ENCODE results near the gene ZRANB3.
A peak's percentile ranks its signal among the peaks of the same experiment; 100 is the strongest.

The ZRANB3 gene

GRCh38 chr2:135485441-135485840 is 45.6 kb downstream of the ZRANB3 start:
- Histone ChIP-seq H3K4me3 (replicated peaks; ENCODE audit: low read depth, low read length) (no peak overlapping the region), H3K27me3 (replicated peaks; ENCODE audit: control insufficient read depth, insufficient read depth, low read length) (no peaks in the 10 kb centered on the region), H3K36me3 (ENCODE audit: control insufficient read depth, insufficient read depth, low read length) (no peaks in the 10 kb centered on the region)
- DNase-seq (ENCODE audit: extremely low read depth, insufficient read length) = no peak
- TF ChIP-seq CTCF (IDR thresholded peaks at IDR 0.05; ENCODE audit: insufficient read depth, low read length, poor library complexity, severe bottlenecking) = no peak

DNA sequence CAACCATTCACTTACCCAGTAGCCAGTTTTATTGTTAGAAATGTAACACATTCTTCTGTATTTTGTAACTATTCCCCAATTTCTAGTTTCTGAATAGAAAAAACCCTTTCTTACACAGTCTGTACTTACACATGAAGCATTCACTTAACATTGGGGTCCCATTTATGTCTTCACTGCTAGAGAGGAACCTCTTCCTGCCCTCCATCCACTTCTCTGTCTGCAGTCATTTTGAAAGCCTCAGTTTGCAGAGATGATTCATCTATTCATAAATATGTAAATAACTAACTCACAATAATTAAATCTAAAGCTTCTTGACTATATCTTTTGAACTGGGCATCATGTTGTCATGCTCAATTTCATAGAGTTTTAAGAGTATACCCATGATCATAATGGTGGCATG is 55.9 kb downstream of the ZRANB3 start:
- no peak for TF ChIP-seq CTCF (IDR thresholded peaks at IDR 0.05; ENCODE audit: insufficient read depth, low read length, poor library complexity, severe bottlenecking)
- no peak for DNase-seq (ENCODE audit: extremely low read depth, insufficient read length)
- no peaks in the 10 kb centered on the region for H3K27me3 ChIP-seq (replicated peaks; ENCODE audit: control insufficient read depth, insufficient read depth, low read length)
- H3K4me3 ChIP-seq (replicated peaks; ENCODE audit: low read depth, low read length) = no peak overlapping the region
- H3K36me3 ChIP-seq (ENCODE audit: control insufficient read depth, insufficient read depth, low read length) = no peaks in the 10 kb centered on the region

DNA sequence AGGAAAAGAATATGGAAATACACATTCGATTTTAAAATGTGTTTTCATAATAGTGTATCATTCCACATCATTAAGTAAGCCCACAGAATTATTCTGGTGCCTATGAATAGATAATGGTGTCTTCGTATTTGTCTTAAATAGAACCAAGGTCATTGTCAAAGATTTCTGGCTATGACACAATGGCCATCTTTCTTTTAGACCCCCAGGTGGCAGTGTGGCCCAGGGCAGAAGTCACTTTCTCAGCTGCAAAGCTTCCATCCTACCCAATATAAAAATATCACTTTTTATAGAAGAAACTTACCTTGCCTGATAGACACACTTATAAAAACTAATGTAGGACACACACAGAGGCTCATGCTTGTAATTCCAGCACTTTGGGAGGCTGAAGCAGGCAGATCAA is 57.5 kb downstream of the ZRANB3 start:
- Histone ChIP-seq H3K4me3 (replicated peaks; ENCODE audit: low read depth, low read length) (no peak overlapping the region), H3K27me3 (replicated peaks; ENCODE audit: control insufficient read depth, insufficient read depth, low read length) (no peaks in the 10 kb centered on the region), H3K36me3 (ENCODE audit: control insufficient read depth, insufficient read depth, low read length) (no peaks in the 10 kb centered on the region)
- TF ChIP-seq CTCF (IDR thresholded peaks at IDR 0.05; ENCODE audit: insufficient read depth, low read length, poor library complexity, severe bottlenecking) = peak; percentile 56
- DNase-seq (ENCODE audit: extremely low read depth, insufficient read length) = no peak

DNA sequence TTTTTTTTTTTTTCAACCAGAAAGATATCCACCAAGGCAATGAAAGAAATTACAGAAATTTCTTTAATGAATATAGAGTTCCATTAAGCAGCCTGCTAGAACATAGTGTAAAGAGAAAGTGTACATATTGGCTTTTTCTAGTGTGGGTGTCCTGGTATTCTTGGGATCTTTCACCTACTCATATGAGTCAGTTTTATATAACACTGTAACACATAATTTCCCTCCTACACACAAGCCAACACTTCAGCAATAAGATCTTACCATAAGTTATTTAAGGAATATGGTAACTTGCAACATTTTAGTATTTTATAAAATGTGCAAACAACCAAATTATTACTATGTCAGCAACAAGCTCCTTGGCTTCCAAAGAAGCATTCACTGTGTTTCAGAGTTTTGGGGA is 59.9 kb downstream of the ZRANB3 start:
- Histone ChIP-seq H3K4me3 (replicated peaks; ENCODE audit: low read depth, low read length) (no peak overlapping the region), H3K27me3 (replicated peaks; ENCODE audit: control insufficient read depth, insufficient read depth, low read length) (no peaks in the 10 kb centered on the region), H3K36me3 (ENCODE audit: control insufficient read depth, insufficient read depth, low read length) (no peaks in the 10 kb centered on the region)
- no peak for DNase-seq (ENCODE audit: extremely low read depth, insufficient read length)
- no peak for TF ChIP-seq CTCF (IDR thresholded peaks at IDR 0.05; ENCODE audit: insufficient read depth, low read length, poor library complexity, severe bottlenecking)

- Histone ChIP-seq H3K4me3 (replicated peaks; ENCODE audit: low read depth, low read length) (no peak overlapping the region), H3K36me3 (ENCODE audit: control insufficient read depth, insufficient read depth, low read length) (no peaks in the 10 kb centered on the region), H3K27me3 (replicated peaks; ENCODE audit: control insufficient read depth, insufficient read depth, low read length) (no peaks in the 10 kb centered on the region)
- DNase-seq (ENCODE audit: extremely low read depth, insufficient read length) = no peak
- TF ChIP-seq CTCF (IDR thresholded peaks at IDR 0.05; ENCODE audit: insufficient read depth, low read length, poor library complexity, severe bottlenecking) = no peak
These were observed 73.7 kb downstream of the ZRANB3 start for GRCh38 chr2:135457279-135457678.

DNA sequence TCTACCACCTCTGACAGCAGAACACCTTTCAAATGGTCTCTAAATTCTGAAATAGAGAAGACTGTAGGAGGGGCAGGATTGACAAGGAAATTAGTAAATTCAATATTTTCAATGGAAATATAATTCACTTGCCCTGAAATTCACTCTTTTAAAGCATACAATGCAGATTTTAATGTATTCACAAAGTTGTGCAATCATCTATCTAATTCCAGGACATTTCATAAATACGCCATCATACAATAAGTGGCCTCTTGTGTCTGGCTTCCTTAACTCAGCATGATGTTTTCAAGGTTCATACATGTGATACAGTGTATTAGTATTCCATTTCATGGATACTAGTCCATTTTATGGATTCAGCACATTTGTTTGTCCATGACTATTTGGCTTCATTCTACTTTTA is 74.2 kb downstream of the ZRANB3 start:
- Histone ChIP-seq H3K4me3 (replicated peaks; ENCODE audit: low read depth, low read length) (no peak overlapping the region), H3K36me3 (ENCODE audit: control insufficient read depth, insufficient read depth, low read length) (no peaks in the 10 kb centered on the region), H3K27me3 (replicated peaks; ENCODE audit: control insufficient read depth, insufficient read depth, low read length) (no peaks in the 10 kb centered on the region)
- no peak for DNase-seq (ENCODE audit: extremely low read depth, insufficient read length)
- TF ChIP-seq CTCF (IDR thresholded peaks at IDR 0.05; ENCODE audit: insufficient read depth, low read length, poor library complexity, severe bottlenecking) = no peak

Data from GM06990 (cell line).